Liver (tissue), 9 donors: ENCODE data around the gene GIMAP5. TPM values are rescaled to one million over a fixed set of nuclear protein-coding genes. Genes with fewer than 3 reads are reported as not detected.

Experiments used
- DNase-seq: peaks from one replicate; pipeline ENCODE4 v3.0.0-alpha.2; 2017; ENCODE audit warnings: low spot score
- H3K27ac ChIP-seq, 2 donors: one replicate each; pipeline ENCODE4 v1.7.0; 2013; ENCODE audit warnings: inconsistent platforms in 2 of 2, low read length in 2 of 2, control low read depth in 1 of 2, low read depth in 1 of 2, mild to moderate bottlenecking in 1 of 2
- H3K27me3 ChIP-seq, 4 donors: one replicate each; pipeline versions ENCODE4 v1.6.1 to v1.7.0; 2013; ENCODE audit warnings: low read length in 3 of 4, inconsistent platforms in 1 of 4, mild to moderate bottlenecking in 1 of 4, moderate library complexity in 1 of 4; ENCODE audit not compliant: control insufficient read depth in 4 of 4, insufficient read depth in 4 of 4
- H3K36me3 ChIP-seq, 4 donors: one replicate each; pipeline versions ENCODE4 v1.6.1 to v1.7.0; 2013; ENCODE audit warnings: low read length in 3 of 4, mild to moderate bottlenecking in 3 of 4, low read depth in 1 of 4, moderate library complexity in 1 of 4; ENCODE audit not compliant: control insufficient read depth in 4 of 4, insufficient read depth in 3 of 4
- H3K4me1 ChIP-seq, 4 donors: one replicate each; pipeline versions ENCODE4 v1.6.1 to v1.7.0; 2013; ENCODE audit warnings: low read length in 3 of 4, mild to moderate bottlenecking in 3 of 4, moderate library complexity in 1 of 4; ENCODE audit not compliant: control insufficient read depth in 4 of 4, insufficient read depth in 4 of 4
- H3K4me3 ChIP-seq, 3 donors: one replicate each; pipeline versions ENCODE4 v1.6.1 to v1.7.0; 2013; ENCODE audit warnings: low read length in 3 of 3, control low read depth in 1 of 3, low read depth in 1 of 3, mild to moderate bottlenecking in 1 of 3
- H3K9ac ChIP-seq, 2 donors: one replicate each; pipeline ENCODE4 v1.7.0; 2013; ENCODE audit warnings: low read length in 2 of 2, mild to moderate bottlenecking in 2 of 2, moderate library complexity in 2 of 2, control low read depth in 1 of 2, low read depth in 1 of 2
- H3K9me3 ChIP-seq, 4 donors: one replicate each; pipeline versions ENCODE4 v1.6.1 to v1.7.0; 2013; ENCODE audit warnings: low read length in 3 of 4; ENCODE audit not compliant: control insufficient read depth in 4 of 4
- ATF3 ChIP-seq: IDR thresholded peaks from 2 replicates; pipeline ENCODE4 v1.6.1; 2016; ENCODE audit warnings: antibody characterized with exemption
- CTCF ChIP-seq: fragments of 150-350 bp; IDR thresholded peaks from 2 replicates; pipeline ENCODE4 v1.5.1; 2017; ENCODE audit warnings: improper control_type of control experiment, low read depth, low read length; ENCODE audit not compliant: missing input control
- EGR1 ChIP-seq, 2 donors: IDR thresholded peaks; 2 replicates each; pipeline ENCODE4 v1.6.1; 2016 to 2018; ENCODE audit warnings: antibody characterized with exemption in 2 of 2, low read depth in 2 of 2
- FOXA1 ChIP-seq: IDR thresholded peaks from 2 replicates; pipeline ENCODE4 v1.6.1; 2016; ENCODE audit warnings: antibody characterized with exemption
- FOXA2 ChIP-seq: IDR thresholded peaks from 2 replicates; pipeline ENCODE4 v1.6.1; 2016; ENCODE audit warnings: antibody characterized with exemption
- GABPA ChIP-seq, 2 donors: IDR thresholded peaks in 1 of 2; conservative IDR thresholded peaks in 1 of 2; 2 replicates each; pipeline ENCODE4 v1.6.1; 2016; ENCODE audit warnings: antibody characterized with exemption in 2 of 2, mild to moderate bottlenecking in 1 of 2, moderate library complexity in 1 of 2
- MAX ChIP-seq: IDR thresholded peaks from 2 replicates; pipeline ENCODE4 v1.6.1; 2016; ENCODE audit warnings: antibody characterized with exemption
- NR2F2 ChIP-seq: IDR thresholded peaks from 2 replicates; pipeline ENCODE4 v1.6.1; 2016; ENCODE audit warnings: antibody characterized with exemption
- RAD21 ChIP-seq, 2 donors: IDR thresholded peaks; 2 replicates each; pipeline ENCODE4 v1.6.1; 2016; ENCODE audit warnings: antibody characterized with exemption in 2 of 2, mild to moderate bottlenecking in 2 of 2
- REST ChIP-seq: IDR thresholded peaks from 2 replicates; pipeline ENCODE4 v1.6.1; 2016; ENCODE audit warnings: antibody characterized with exemption, mild to moderate bottlenecking
- RXRA ChIP-seq, 2 donors: IDR thresholded peaks; 2 replicates each; pipeline ENCODE4 v1.6.1; 2017 to 2018; ENCODE audit warnings: antibody characterized with exemption in 2 of 2, mild to moderate bottlenecking in 1 of 2
- SP1 ChIP-seq: IDR thresholded peaks from 2 replicates; pipeline ENCODE4 v1.6.1; 2018; ENCODE audit warnings: antibody characterized with exemption, mild to moderate bottlenecking
- YY1 ChIP-seq: IDR thresholded peaks from 2 replicates; pipeline ENCODE4 v1.6.1; 2016; ENCODE audit warnings: antibody characterized with exemption, mild to moderate bottlenecking
- ZBTB33 ChIP-seq: IDR thresholded peaks from 2 replicates; pipeline ENCODE4 v1.6.1; 2016; ENCODE audit warnings: antibody characterized with exemption
- WGBS: extraction: QIAGEN DNeasy Blood & Tissue Kit; methylation state at CpG from one replicate; pipeline ENCODE4 v1.1.7; 2013; 5-methylcytosine and 5-hydroxymethylcytosine counted together
- polyA plus RNA-seq, 2 donors: library from polyadenylated mRNA; stranded (reverse) in 1 of 2; unstranded in 1 of 2; fragments of 200-250 nt in 1 of 2; fragments of >200 nt in 1 of 2; fragmentation: Nextera tagmentation in 1 of 2; extraction: Ambion mirVana in 1 of 2; gene quantifications; one replicate each; pipeline versions ENCODE4 v1.2.1 to v1.2.3, GENCODE V29; 2013 to 2015
- total RNA-seq, 2 donors: library from RNA; depleted of rRNA; stranded (reverse); fragments of >200 nt; gene quantifications; one replicate each; pipeline ENCODE4 v1.2.3, GENCODE V29; 2014
- donor health status: healthy.
- donor health status: healthy.
- donor health status: healthy.
- donor health status: healthy.
- donor health status: healthy.

Gene GIMAP5
- total and polyA plus RNA-seq, 4 donors, result 9.7 to 20.6 (median 12.1) TPM

- TF ChIP-seq EGR1 (IDR thresholded peaks at IDR 0.05; ENCODE audit: low read depth in 2 of 2) (no peak), CTCF (no peak), SP1 (no peak), RXRA (IDR thresholded peaks at IDR 0.05) (no peak), MAX (no peak), YY1 (no peak)
- WGBS, result 95% methylated on average over 52 of the region's 52 CpGs
- Histone ChIP-seq H3K4me3 (no peak overlapping the region), H3K9ac (no peak overlapping the region), H3K27me3 (no peaks in the 10 kb centered on the region), H3K4me1 (peaks cover 3 to 12% (median 10%) of the 10 kb centered on the region in 4 donors), H3K27ac (no peak overlapping the region), H3K9me3 (no peaks in the 10 kb centered on the region), H3K36me3 (no peaks in the 10 kb centered on the region)
- no peak for DNase-seq
Measured at GRCh38 chr7:150719960-150720891, 17.0 kb upstream of the GIMAP5 start.

- Histone ChIP-seq H3K27me3 (no peaks in the 10 kb centered on the region), H3K4me1 (peaks cover 3 to 22% (median 17%) of the 10 kb centered on the region in 4 donors), H3K27ac (no peak overlapping the region), H3K9me3 (no peaks in the 10 kb centered on the region), H3K9ac (no peak overlapping the region), H3K36me3 (no peaks in the 10 kb centered on the region), H3K4me3 (no peak overlapping the region)
- 87% methylated on average over 11 of the region's 11 CpGs for WGBS
- no peak for DNase-seq
- TF ChIP-seq NR2F2 (no peak), FOXA2 (no peak), GABPA (IDR thresholded peaks at IDR 0.05 in 1 of 2, conservative IDR thresholded peaks at IDR 0.05 in 1 of 2) (no peak)
Measured at GRCh38 chr7:150721970-150722373, 15.2 kb upstream of the GIMAP5 start.

GRCh38 chr7:150722431-150722931 is 14.7 kb upstream of the GIMAP5 start:
- WGBS, result 74% methylated on average over 12 of the region's 12 CpGs
- no peaks in the 10 kb centered on the region for H3K27me3 ChIP-seq
- H3K9me3 ChIP-seq, result no peaks in the 10 kb centered on the region
- DNase-seq, result no peak
- H3K9ac ChIP-seq, result no peak overlapping the region
- H3K27ac ChIP-seq, result no peak overlapping the region
- H3K36me3 ChIP-seq, result no peaks in the 10 kb centered on the region
- H3K4me3 ChIP-seq, result no peak overlapping the region
- H3K4me1 ChIP-seq, result peaks cover 3 to 26% (median 21%) of the 10 kb centered on the region in 4 donors
- TF ChIP-seq MAX (no peak), NR2F2 (no peak), YY1 (no peak), SP1 (no peak), RXRA (IDR thresholded peaks at IDR 0.05) (no peak), EGR1 (IDR thresholded peaks at IDR 0.05; ENCODE audit: low read depth in 2 of 2) (no peak), GABPA (IDR thresholded peaks at IDR 0.05 in 1 of 2, conservative IDR thresholded peaks at IDR 0.05 in 1 of 2) (no peak), FOXA1 (no peak), ZBTB33 (no peak), ATF3 (no peak), RAD21 (IDR thresholded peaks at IDR 0.05) (no peak), FOXA2 (no peak), REST (no peak)
